Right lung (tissue), 10 donors: ENCODE results near the gene LAMA4. TPM values are rescaled to one million over a fixed set of nuclear protein-coding genes. Genes with fewer than 3 reads are reported as not detected.

Experiments used
- DNase-seq, 2 donors: peaks; one replicate each; pipeline ENCODE4 v3.0.0-alpha.2; 2013
- long read RNA-seq, 8 donors: transcript quantifications; one replicate each; lab custom pipeline, GENCODE V29; 2026
- polyA plus RNA-seq, 5 donors: library from polyadenylated mRNA; unstranded; fragments of 120-200 nt; gene quantifications; one replicate each; pipeline versions ENCODE4 v1.2.1 to v1.2.3, GENCODE V29; 2013; ENCODE audit warnings: inconsistent platforms in 1 of 5, low replicate concordance in 1 of 5; ENCODE audit not compliant: insufficient read length in 5 of 5, insufficient read depth in 1 of 5

Gene LAMA4
- 100 to 1,000 TPM; 169 to 243 (median 226) TPM for polyA plus RNA-seq
- long read RNA-seq, donor 1, full-length matches to known transcripts = 29 of 80 reads
- long read RNA-seq, donor 1, partial matches to known transcripts = 51 of 80 reads
- long read RNA-seq, donor 1, other reads (novel, unspliced or antisense) = 0 of 80 reads
- long read RNA-seq, donor 2, full-length matches to known transcripts = 17 of 22 reads
- long read RNA-seq, donor 2, partial matches to known transcripts = 5 of 22 reads
- long read RNA-seq, donor 2, other reads (novel, unspliced or antisense) = 0 of 22 reads
- long read RNA-seq, donor 3, full-length matches to known transcripts = 16 of 63 reads
- long read RNA-seq, donor 3, partial matches to known transcripts = 47 of 63 reads
- long read RNA-seq, donor 3, other reads (novel, unspliced or antisense) = 0 of 63 reads
- long read RNA-seq, donor 4, full-length matches to known transcripts = 25 of 83 reads
- long read RNA-seq, donor 4, partial matches to known transcripts = 58 of 83 reads
- long read RNA-seq, donor 4, other reads (novel, unspliced or antisense) = 0 of 83 reads
- long read RNA-seq, donor 5, full-length matches to known transcripts = 34 of 85 reads
- long read RNA-seq, donor 5, partial matches to known transcripts = 51 of 85 reads
- long read RNA-seq, donor 5, other reads (novel, unspliced or antisense) = 0 of 85 reads
- long read RNA-seq, donor 6, full-length matches to known transcripts = 15 of 54 reads
- long read RNA-seq, donor 6, partial matches to known transcripts = 39 of 54 reads
- long read RNA-seq, donor 6, other reads (novel, unspliced or antisense) = 0 of 54 reads
- long read RNA-seq, donor 7, full-length matches to known transcripts = 24 of 36 reads
- long read RNA-seq, donor 7, partial matches to known transcripts = 12 of 36 reads
- long read RNA-seq, donor 7, other reads (novel, unspliced or antisense) = 0 of 36 reads
- long read RNA-seq, donor 8, partial matches to known transcripts = 0 of 8 reads
- long read RNA-seq, donor 8, other reads (novel, unspliced or antisense) = 0 of 8 reads

GRCh38 chr6:112253841-112254816 lies at the start of gene LAMA4:
TSS of gene LAMA4 (minus strand) at chr6:112254567. CDS start at chr6:112254150, 417 bp downstream.
- peak; percentile 79 to 80 for DNase-seq

DNA sequence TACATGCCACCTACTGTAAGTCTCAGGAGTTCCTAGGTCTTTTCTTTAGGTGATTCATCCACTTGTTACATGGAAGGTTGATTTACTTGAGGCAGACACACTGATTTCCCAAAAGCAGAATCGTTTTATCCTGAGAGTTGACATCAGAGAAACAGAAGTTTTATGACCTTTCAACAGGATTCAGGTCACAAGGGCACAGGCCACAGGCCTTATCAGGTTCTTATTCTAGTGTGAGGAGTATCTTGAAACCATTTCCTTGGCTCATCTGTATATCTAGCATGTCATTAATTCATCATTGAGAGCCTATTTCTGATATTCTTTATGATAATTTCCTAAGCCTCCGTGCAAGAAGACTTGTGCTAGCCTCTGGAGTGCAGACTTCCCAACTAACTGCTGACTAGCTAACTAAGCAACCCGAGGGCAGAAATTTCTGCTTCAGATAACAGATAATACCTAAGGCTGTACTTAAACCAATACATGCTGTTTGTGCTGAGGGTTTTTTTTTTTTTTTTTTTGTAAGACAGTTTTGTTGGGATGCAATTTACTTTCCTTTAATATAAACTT lies 47.9 kb upstream of the LAMA4 start:
- DNase-seq = no peak

GRCh38 chr6:112300896-112301295 lies 46.5 kb upstream of the LAMA4 start:
- no peak for DNase-seq

- no peak for DNase-seq
Measured at GRCh38 chr6:112298816-112299281, 44.5 kb upstream of the LAMA4 start.

- no peak for DNase-seq
Measured at GRCh38 chr6:112298021-112298745, 43.8 kb upstream of the LAMA4 start.

GRCh38 chr6:112296694-112297093 lies 42.3 kb upstream of the LAMA4 start:
- no peak for DNase-seq

DNA sequence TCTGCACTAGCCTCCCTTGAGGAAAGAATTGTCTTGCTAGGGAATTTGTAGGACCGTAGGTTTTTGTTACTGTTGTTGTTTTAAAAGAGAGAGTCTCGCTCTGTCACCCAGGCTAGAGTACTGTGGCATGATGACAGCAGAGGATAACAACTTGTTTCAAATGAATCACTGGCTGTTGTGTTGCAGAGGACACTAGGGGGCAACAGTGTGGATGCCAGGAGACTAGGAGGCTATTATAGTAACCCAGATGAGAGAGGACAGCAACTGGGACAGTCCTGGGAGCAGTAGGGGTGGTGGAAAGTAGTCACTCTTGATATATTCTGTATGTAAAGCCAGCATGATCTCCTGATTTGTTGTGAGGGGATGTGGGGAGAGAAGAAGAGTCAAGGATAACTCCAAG lies 41.8 kb upstream of the LAMA4 start:
- no peak for DNase-seq

- no peak for DNase-seq
Measured at GRCh38 chr6:112291161-112291762, 36.9 kb upstream of the LAMA4 start.

- peak; percentile 91 to 95 for DNase-seq
Measured at GRCh38 chr6:112289038-112289566, 34.7 kb upstream of the LAMA4 start.

- DNase-seq = no peak
Measured at GRCh38 chr6:112288475-112288874, 34.1 kb upstream of the LAMA4 start.

DNA sequence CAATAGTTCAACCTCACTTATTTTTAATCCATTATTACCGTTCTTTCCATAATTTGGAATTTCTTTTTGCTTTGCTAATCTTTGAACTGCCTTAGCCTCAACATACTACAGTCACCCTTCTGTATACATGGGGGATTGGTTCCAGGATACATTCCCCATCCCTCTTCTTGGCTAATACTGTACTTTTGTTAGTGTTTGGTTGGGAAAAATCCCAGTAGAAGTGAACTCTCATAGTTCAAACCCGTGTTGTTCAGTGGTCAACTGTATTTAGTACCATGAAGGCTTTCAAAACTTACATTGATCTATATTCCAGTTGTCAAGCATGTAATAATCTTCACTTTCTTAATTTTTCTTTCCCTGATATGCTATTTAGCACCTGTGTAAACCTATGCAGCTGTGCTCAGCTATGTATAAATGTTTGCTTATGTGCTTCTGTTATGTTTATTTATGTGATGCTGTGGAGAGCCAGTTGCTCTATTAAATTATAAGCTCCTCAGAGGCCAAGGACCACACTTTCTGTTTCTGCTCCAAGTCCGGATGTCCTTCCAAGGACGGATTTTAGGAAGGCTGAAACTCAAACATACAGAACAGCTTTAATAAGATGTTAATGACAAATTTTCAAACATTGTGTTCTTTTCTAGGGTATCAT lies 33.3 kb upstream of the LAMA4 start:
- DNase-seq = no peak

- DNase-seq = no peak
Measured at GRCh38 chr6:112286500-112287144, 32.3 kb upstream of the LAMA4 start.

- DNase-seq = no peak
Measured at GRCh38 chr6:112286010-112286409, 31.6 kb upstream of the LAMA4 start.

- DNase-seq = no peak
Measured at GRCh38 chr6:112284603-112285002, 30.2 kb upstream of the LAMA4 start.

DNA sequence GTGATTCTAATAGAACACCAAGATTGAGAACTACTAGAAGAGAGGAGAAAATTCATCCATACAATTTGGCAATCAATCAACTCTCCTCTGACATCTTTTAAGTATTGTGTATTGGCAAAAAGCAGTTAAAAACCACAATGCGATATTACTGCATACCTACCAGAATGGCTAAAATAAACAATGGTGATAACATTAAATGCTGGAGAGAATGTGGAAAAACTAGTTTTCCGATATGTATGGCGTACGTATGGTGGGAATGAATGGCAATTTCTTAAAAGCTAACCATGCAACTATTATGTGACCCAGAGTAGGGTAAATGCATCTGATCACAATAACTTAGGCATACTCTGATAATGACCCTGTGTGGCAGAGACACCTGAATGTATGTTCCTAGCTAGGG lies 29.3 kb upstream of the LAMA4 start:
- no peak for DNase-seq

- DNase-seq = peak; percentile 87 to 91
Measured at GRCh38 chr6:112281821-112282615, 27.7 kb upstream of the LAMA4 start.
